Activated CD8-positive, alpha-beta T cell treated with anti-CD3 and anti-CD28 coated beads, Interleukin-2, amount 10 ng/mL, durations not matched to agents 7 days and 5 days (primary cell): ENCODE data around the gene MCM7. TPM values are rescaled to one million over a fixed set of nuclear protein-coding genes. Genes with fewer than 3 reads are reported as not detected.

Source experiments
- ATAC-seq: fragments of 150-1000 bp; cut with Tn5 transposase; one replicate; pipeline ENCODE4 v1.10.0; 2021; ENCODE audit warnings: moderate library complexity
- CTCF ChIA-PET: fragments of 350-600 bp; sonication (Branson Sonifier 250); formaldehyde crosslinking; loops from one replicate; lab custom pipeline; 2021; ENCODE audit warnings: antibody characterized with exemption; lab: Charles Lee
- POLR2A ChIA-PET: fragments of 350-600 bp; sonication (Branson Sonifier 250); formaldehyde crosslinking; loops from one replicate; lab custom pipeline; 2021; ENCODE audit warnings: antibody characterized with exemption; lab: Charles Lee
- DNase-seq: peaks from one replicate; pipeline ENCODE4 v3.0.0-alpha.2; 2020
- H3K27ac Mint-ChIP-seq: one replicate; pipeline ENCODE4 v1.8.0; 2021; ENCODE audit warnings: mild to moderate bottlenecking, mixed read lengths
- H3K27me3 Mint-ChIP-seq: one replicate; pipeline ENCODE4 v1.8.0; 2021; ENCODE audit warnings: low read depth, mixed read lengths
- H3K36me3 Mint-ChIP-seq: one replicate; pipeline ENCODE4 v1.8.0; 2021; ENCODE audit warnings: low read depth, mixed read lengths
- H3K4me1 Mint-ChIP-seq: one replicate; pipeline ENCODE4 v1.8.0; 2021; ENCODE audit warnings: low read depth, mixed read lengths
- H3K4me3 Mint-ChIP-seq: one replicate; pipeline ENCODE4 v1.8.0; 2021; ENCODE audit warnings: mild to moderate bottlenecking, mixed read lengths
- H3K9me3 Mint-ChIP-seq: one replicate; pipeline ENCODE4 v1.8.0; 2022; ENCODE audit warnings: mixed read lengths; ENCODE audit not compliant: insufficient read depth
- total RNA-seq, 2 experiments: library from RNA; stranded (reverse); gene quantifications; one replicate each; pipeline ENCODE4 v1.2.3, GENCODE V29; 2021

MCM7 gene
- total RNA-seq, 2 experiments from 2014 or later: 364 to 375 TPM

GRCh38 chr7:100093498-100093897 is 7.7 kb downstream of the MCM7 start:
- peaks cover 56% of the 10 kb centered on the region for H3K4me1 Mint-ChIP-seq
- no peaks in the 10 kb centered on the region for H3K9me3 Mint-ChIP-seq
- ChIA-PET POLR2A (interaction anchor here (6.3 kb wide), 1 partner anchor 7 kb away, joined by 57 read pairs; the partner anchor contains the start of genes AP4M1 and MCM7), CTCF (no interaction called here)
- no peaks in the 10 kb centered on the region for H3K27me3 Mint-ChIP-seq
- no peak overlapping the region for H3K27ac Mint-ChIP-seq
- H3K4me3 Mint-ChIP-seq: no peak overlapping the region
- DNase-seq: no peak
- no peak for ATAC-seq
- peaks cover 76% of the 10 kb centered on the region for H3K36me3 Mint-ChIP-seq

GRCh38 chr7:100093054-100093453 is 8.1 kb downstream of the MCM7 start:
- DNase-seq (no peak), ATAC-seq (no peak)
- no peaks in the 10 kb centered on the region for H3K27me3 Mint-ChIP-seq
- H3K9me3 Mint-ChIP-seq: no peaks in the 10 kb centered on the region
- H3K4me3 Mint-ChIP-seq: no peak overlapping the region
- POLR2A ChIA-PET: interaction anchor here (0.7 to 6.3 kb wide), 2 partner anchors 8 to 64 kb away, joined by 3 to 57 read pairs; partner anchors contain the start of genes AP4M1 and MCM7
- H3K27ac Mint-ChIP-seq: no peak overlapping the region
- CTCF ChIA-PET: no interaction called here
- peaks cover 72% of the 10 kb centered on the region for H3K36me3 Mint-ChIP-seq
- H3K4me1 Mint-ChIP-seq: peaks cover 56% of the 10 kb centered on the region

DNA sequence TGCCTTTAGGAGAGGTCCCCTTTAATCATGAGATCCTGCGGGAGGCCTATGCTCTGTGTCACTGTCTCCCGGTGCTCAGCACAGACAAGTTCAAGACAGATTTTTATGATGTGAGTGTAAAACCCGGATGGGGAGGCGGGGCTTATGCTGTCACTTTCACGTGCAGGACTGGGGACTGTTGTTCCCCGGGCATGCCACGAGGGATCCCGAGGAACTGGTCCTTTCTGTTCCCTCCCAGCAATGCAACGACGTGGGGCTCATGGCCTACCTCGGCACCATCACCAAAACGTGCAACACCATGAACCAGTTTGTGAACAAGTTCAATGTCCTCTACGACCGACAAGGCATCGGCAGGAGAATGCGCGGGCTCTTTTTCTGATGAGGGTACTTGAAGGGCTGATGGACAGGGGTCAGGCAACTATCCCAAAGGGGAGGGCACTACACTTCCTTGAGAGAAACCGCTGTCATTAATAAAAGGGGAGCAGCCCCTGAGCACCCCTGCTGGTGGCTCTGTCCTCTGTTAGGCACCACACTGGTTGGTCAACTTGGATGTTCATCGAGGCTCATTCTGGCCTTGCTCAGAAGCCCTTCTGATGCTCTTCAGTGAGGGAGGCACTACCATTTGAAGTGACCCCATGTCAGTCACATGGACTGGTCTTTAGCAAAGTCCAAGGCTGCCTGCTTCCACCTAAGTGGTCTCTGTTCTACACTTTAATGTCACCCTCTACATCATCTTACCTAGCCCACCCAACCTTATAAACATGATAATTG is 9.6 kb downstream of the MCM7 start:
- Mint-ChIP-seq H3K9me3 (no peaks in the 10 kb centered on the region), H3K36me3 (peaks cover 60% of the 10 kb centered on the region), H3K4me1 (peaks cover 53% of the 10 kb centered on the region), H3K27me3 (no peaks in the 10 kb centered on the region), H3K27ac (no peak overlapping the region), H3K4me3 (no peak overlapping the region)
- ATAC-seq (no peak), DNase-seq (no peak)
- POLR2A ChIA-PET: interaction anchor here (0.5 to 6.3 kb wide), 2 partner anchors 9 to 75 kb away, joined by 3 to 57 read pairs; partner anchors contain the start of genes AP4M1 and MCM7
- CTCF ChIA-PET: interaction anchor here (1.0 kb wide), 1 partner anchor 10 kb away, joined by 3 read pairs; the partner anchor contains the start of genes AP4M1 and MCM7

GRCh38 chr7:100090527-100091410 is 10.4 kb downstream of the MCM7 start:
- Mint-ChIP-seq H3K36me3 (peaks cover 53% of the 10 kb centered on the region), H3K4me1 (peaks cover 49% of the 10 kb centered on the region), H3K4me3 (peak overlapping the region; percentile 1), H3K27me3 (no peaks in the 10 kb centered on the region), H3K27ac (peak overlapping the region; percentile 54), H3K9me3 (no peaks in the 10 kb centered on the region)
- peak; percentile 8 for ATAC-seq
- POLR2A ChIA-PET: interaction anchor here (0.5 to 6.3 kb wide), 2 partner anchors 10 to 74 kb away, joined by 3 to 57 read pairs; partner anchors contain the start of genes AP4M1 and MCM7
- no peak for DNase-seq
- CTCF ChIA-PET: interaction anchor here (1.3 to 1.7 kb wide), 2 partner anchors 38 to 40 kb away, joined by 3 to 4 read pairs; no protein-coding TSS in a partner anchor

GRCh38 chr7:100089458-100090196 is 11.6 kb downstream of the MCM7 start:
- POLR2A ChIA-PET: interaction anchor here (0.6 to 6.3 kb wide), 2 partner anchors 11 to 160 kb away, joined by 5 to 57 read pairs; partner anchors contain the start of genes AP4M1, GJC3 and MCM7
- peak overlapping the region; percentile 93 for H3K27ac Mint-ChIP-seq
- DNase-seq (no peak), ATAC-seq (no peak)
- no peaks in the 10 kb centered on the region for H3K9me3 Mint-ChIP-seq
- H3K27me3 Mint-ChIP-seq: no peaks in the 10 kb centered on the region
- peaks cover 42% of the 10 kb centered on the region for H3K4me1 Mint-ChIP-seq
- peaks cover 42% of the 10 kb centered on the region for H3K36me3 Mint-ChIP-seq
- peak overlapping the region; percentile 91 for H3K4me3 Mint-ChIP-seq
- CTCF ChIA-PET: interaction anchor here (0.8 to 1.7 kb wide), 5 partner anchors 12 to 318 kb away, joined by 3 to 5 read pairs (median 4); partner anchors contain the start of genes AP4M1 and MCM7

DNA sequence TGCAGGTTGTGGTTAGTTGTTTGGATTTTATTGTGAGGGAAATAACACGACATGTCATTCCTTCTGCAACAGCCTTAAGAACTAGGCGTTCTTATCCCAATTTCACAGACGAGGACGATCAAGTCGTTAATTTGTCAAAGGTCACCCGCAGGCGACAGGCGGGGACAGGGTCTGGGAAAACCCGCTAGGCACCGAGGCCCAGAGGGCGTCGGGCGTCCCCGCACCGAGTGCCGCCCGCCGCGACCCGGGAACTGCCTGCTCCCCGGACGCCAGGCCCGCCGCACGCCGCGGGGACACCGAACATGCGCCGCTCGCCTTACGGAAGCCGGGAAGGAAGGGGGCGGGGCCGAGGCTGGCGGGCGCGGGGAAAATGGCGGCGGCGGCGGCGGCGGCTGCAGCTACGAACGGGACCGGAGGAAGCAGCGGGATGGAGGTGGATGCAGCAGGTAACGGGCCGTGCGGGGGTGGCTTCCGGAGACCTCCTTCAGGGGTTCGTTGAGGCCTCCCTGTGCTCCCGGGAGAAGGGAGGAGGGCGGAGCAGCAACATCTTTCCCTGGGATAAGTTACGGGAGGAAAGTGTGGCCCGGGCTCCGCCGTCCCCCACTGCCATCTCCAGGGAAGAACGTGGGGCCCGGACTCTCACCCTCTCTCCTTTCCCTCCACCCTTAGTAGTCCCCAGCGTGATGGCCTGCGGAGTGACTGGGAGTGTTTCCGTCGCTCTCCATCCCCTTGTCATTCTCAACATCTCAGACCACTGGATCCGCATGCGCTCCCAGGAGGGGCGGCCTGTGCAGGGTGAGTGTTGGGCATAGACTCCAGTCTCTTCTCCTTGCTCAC is 12.4 kb downstream of the MCM7 start, which contains the start of gene COPS6:
Gene COPS6, plus strand, starts transcription at position 349 of the 837 bp plus-strand sequence. Its CDS starts 22 bp downstream, at position 371.
- H3K36me3 Mint-ChIP-seq: peaks cover 36% of the 10 kb centered on the region
- no peaks in the 10 kb centered on the region for H3K27me3 Mint-ChIP-seq
- ChIA-PET POLR2A (interaction anchor here (0.6 to 6.3 kb wide), 3 partner anchors 9 to 62 kb away, joined by 3 to 57 read pairs (median 4); partner anchors contain the start of genes AP4M1 and MCM7), CTCF (interaction anchor here (1.1 kb wide), 2 partner anchors 13 to 39 kb away, joined by 4 to 5 read pairs; partner anchors contain the start of genes AP4M1, MCM7 and ZSCAN21)
- ATAC-seq (peak; percentile 69), DNase-seq (peak; percentile 86)
- H3K27ac Mint-ChIP-seq: peak within 1 kb of the TSS; percentile 93
- H3K4me1 Mint-ChIP-seq: peaks cover 42% of the 10 kb centered on the region
- H3K9me3 Mint-ChIP-seq: no peaks in the 10 kb centered on the region
- H3K4me3 Mint-ChIP-seq: peak within 1 kb of the TSS; percentile 91

GRCh38 chr7:100088095-100088620 is 13.0 kb downstream of the MCM7 start:
- Mint-ChIP-seq H3K27me3 (no peaks in the 10 kb centered on the region), H3K36me3 (peaks cover 30% of the 10 kb centered on the region), H3K4me3 (peak overlapping the region; percentile 91), H3K4me1 (peaks cover 42% of the 10 kb centered on the region), H3K9me3 (no peaks in the 10 kb centered on the region), H3K27ac (peak overlapping the region; percentile 93)
- ATAC-seq: peak; percentile 16
- CTCF ChIA-PET: interaction anchor here (1.1 kb wide), 1 partner anchor 38 kb away, joined by 5 read pairs; the partner anchor contains the start of gene ZSCAN21
- POLR2A ChIA-PET: interaction anchor here (0.6 to 6.3 kb wide), 3 partner anchors 10 to 61 kb away, joined by 3 to 57 read pairs (median 4); partner anchors contain the start of genes AP4M1 and MCM7
- no peak for DNase-seq

DNA sequence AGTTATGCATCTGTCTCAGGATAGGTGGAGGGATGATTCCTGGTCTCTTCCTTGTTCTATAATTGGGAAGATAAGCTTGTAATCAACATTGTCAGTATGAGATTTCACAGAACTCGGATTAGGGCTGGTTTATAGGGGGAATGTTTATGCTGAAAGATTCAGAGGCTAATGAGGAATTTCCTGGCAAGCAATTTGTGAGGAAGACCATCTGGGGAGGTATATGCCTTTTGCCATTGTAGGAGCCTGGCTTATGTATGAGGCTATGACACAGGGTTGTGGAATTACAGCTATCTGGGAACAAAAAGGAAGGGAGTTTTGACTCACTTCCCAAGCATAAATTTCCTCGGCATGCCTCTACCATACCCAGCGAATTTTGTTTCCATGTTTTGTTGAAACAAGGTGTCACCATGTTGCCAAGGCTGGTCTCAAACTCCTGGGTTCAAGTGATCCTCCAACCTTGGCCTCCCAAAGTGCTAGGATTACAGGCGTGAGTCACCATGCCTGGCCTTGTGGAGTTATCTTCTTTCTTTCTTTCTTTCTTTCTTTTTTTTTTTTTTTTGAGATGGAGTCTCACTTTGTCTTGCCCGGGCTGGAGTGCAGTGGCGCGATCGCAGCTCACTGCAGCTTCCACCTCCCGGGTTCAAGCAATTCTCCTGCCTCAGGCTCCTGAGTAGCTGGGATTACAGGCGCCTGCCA is 14.0 kb downstream of the MCM7 start:
- Mint-ChIP-seq H3K4me3 (peak overlapping the region; percentile 19), H3K27me3 (peaks cover 3% of the 10 kb centered on the region), H3K9me3 (no peaks in the 10 kb centered on the region), H3K27ac (peak overlapping the region; percentile 25), H3K4me1 (peaks cover 45% of the 10 kb centered on the region), H3K36me3 (peaks cover 20% of the 10 kb centered on the region)
- ATAC-seq: no peak
- ChIA-PET POLR2A (interaction anchor here (1.0 to 1.9 kb wide), 2 partner anchors 14 to 72 kb away, joined by 3 to 7 read pairs; partner anchors contain the start of genes AP4M1 and MCM7), CTCF (no interaction called here)
- no peak for DNase-seq

- no peak for ATAC-seq
- CTCF ChIA-PET: interaction anchor here (0.9 to 1.7 kb wide), 3 partner anchors 45 to 172 kb away, joined by 3 to 8 read pairs (median 4); no protein-coding TSS in a partner anchor
- no peak overlapping the region for H3K27ac Mint-ChIP-seq
- H3K4me1 Mint-ChIP-seq: peaks cover 37% of the 10 kb centered on the region
- DNase-seq: no peak
- POLR2A ChIA-PET: interaction anchor here (1.3 kb wide), 1 partner anchor 10 kb away, joined by 3 read pairs; no protein-coding TSS in a partner anchor
- no peak overlapping the region for H3K4me3 Mint-ChIP-seq
- no peaks in the 10 kb centered on the region for H3K9me3 Mint-ChIP-seq
- H3K36me3 Mint-ChIP-seq: peaks cover 3% of the 10 kb centered on the region
- H3K27me3 Mint-ChIP-seq: peaks cover 3% of the 10 kb centered on the region
These were observed 15.7 kb downstream of the MCM7 start for GRCh38 chr7:100085515-100085914.
